Loucy (cell line): ENCODE measurements around the gene SORCS2.

Experiments used
- H2AFZ ChIP-seq: fragments of 200-600 bp; sonication (generic); 2 replicates; pipeline ENCODE4 v1.6.0; 2016; ENCODE audit warnings: antibody characterized with exemption, mild to moderate bottlenecking, low read length, moderate library complexity
- H3F3A ChIP-seq: fragments of 200-600 bp; 2 replicates; pipeline ENCODE4 v1.6.0; 2016; ENCODE audit warnings: antibody characterized with exemption, low read depth, mild to moderate bottlenecking
- H3K27me3 ChIP-seq: fragments of 200-600 bp; sonication (generic); 2 replicates; pipeline ENCODE4 v1.6.1; 2014; ENCODE audit warnings: low read length, mild to moderate bottlenecking; ENCODE audit not compliant: insufficient read depth, poor library complexity, severe bottlenecking
- H3K36me3 ChIP-seq: fragments of 200-600 bp; sonication (generic); 2 replicates; pipeline ENCODE4 v1.6.1; 2016; ENCODE audit warnings: low read length; ENCODE audit not compliant: insufficient read depth
- H3K4me1 ChIP-seq: fragments of 200-600 bp; sonication (generic); 2 replicates; pipeline ENCODE4 v1.5.1; 2014; ENCODE audit warnings: low read length, mild to moderate bottlenecking; ENCODE audit not compliant: insufficient read depth, poor library complexity, severe bottlenecking
- H3K4me2 ChIP-seq: fragments of 200-600 bp; sonication (generic); 2 replicates; pipeline ENCODE4 v1.6.0; 2014; ENCODE audit warnings: antibody characterized with exemption, low read length, low read depth, mild to moderate bottlenecking; ENCODE audit not compliant: poor library complexity, severe bottlenecking
- H3K4me3 ChIP-seq: fragments of 200-600 bp; sonication (generic); 2 replicates; pipeline ENCODE4 v1.5.1; 2014; ENCODE audit warnings: low read length, mild to moderate bottlenecking, mixed read lengths; ENCODE audit not compliant: poor library complexity, severe bottlenecking
- H3K79me2 ChIP-seq: fragments of 200-600 bp; sonication (generic); 2 replicates; pipeline ENCODE4 v1.6.1; 2014; ENCODE audit warnings: low read length; ENCODE audit not compliant: insufficient read depth
- H3K9ac ChIP-seq: fragments of 200-600 bp; sonication (generic); 2 replicates; pipeline ENCODE4 v1.6.0; 2014; ENCODE audit warnings: mild to moderate bottlenecking, low read depth, low read length, moderate library complexity; ENCODE audit not compliant: poor library complexity, severe bottlenecking
- H3K9me2 ChIP-seq: fragments of 200-600 bp; sonication (generic); replicated peaks from 2 replicates; pipeline ENCODE4 v1.6.1; 2016; ENCODE audit warnings: low read depth, low read length, mixed read lengths
- H3K9me3 ChIP-seq: fragments of 200-600 bp; sonication (generic); 2 replicates; pipeline ENCODE4 v1.6.1; 2014; ENCODE audit warnings: mild to moderate bottlenecking, antibody characterized with exemption, low read length, low read depth; ENCODE audit not compliant: insufficient read depth
- H4K20me1 ChIP-seq: fragments of 200-600 bp; sonication (generic); 2 replicates; pipeline ENCODE4 v1.6.0; 2014; ENCODE audit warnings: antibody characterized with exemption, low read length, mild to moderate bottlenecking; ENCODE audit not compliant: insufficient read depth, poor library complexity, severe bottlenecking
- EZH2phosphoT487 ChIP-seq: fragments of 200-600 bp; IDR thresholded peaks from 2 replicates; pipeline ENCODE4 v1.6.1; 2018; ENCODE audit warnings: antibody characterized with exemption, mild to moderate bottlenecking, moderate library complexity, borderline replicate concordance
- TF ChIP-seq, protein P1 (sequence below): fragments of 200-600 bp; sonication (generic); conservative IDR thresholded peaks from 2 replicates; pipeline ENCODE4 v1.5.1; 2014; ENCODE audit warnings: mild to moderate bottlenecking, antibody characterized with exemption, low read length

Gene SORCS2

DNA sequence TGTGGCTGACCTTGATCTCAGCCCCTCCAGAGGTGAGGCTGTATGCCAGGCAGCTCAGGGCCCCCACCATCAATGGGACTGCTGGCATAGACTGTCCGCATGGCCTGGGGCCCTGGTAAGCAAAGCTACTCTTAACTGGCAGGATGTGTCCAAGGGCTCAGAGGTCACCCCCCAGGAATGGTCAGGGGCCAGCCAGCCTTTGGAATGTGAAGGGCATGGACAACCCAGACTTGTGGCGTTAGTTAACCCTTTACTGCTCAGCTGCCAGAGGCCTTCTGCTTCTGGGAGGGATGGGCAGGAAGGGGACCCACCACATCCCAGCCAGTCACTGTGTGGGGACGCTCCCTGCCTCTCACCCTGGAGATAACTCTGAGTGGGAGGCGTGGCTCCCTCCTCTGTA, 322.5 kb downstream of the SORCS2 start:
- no peaks in the 10 kb centered on the region for H4K20me1 ChIP-seq

DNA sequence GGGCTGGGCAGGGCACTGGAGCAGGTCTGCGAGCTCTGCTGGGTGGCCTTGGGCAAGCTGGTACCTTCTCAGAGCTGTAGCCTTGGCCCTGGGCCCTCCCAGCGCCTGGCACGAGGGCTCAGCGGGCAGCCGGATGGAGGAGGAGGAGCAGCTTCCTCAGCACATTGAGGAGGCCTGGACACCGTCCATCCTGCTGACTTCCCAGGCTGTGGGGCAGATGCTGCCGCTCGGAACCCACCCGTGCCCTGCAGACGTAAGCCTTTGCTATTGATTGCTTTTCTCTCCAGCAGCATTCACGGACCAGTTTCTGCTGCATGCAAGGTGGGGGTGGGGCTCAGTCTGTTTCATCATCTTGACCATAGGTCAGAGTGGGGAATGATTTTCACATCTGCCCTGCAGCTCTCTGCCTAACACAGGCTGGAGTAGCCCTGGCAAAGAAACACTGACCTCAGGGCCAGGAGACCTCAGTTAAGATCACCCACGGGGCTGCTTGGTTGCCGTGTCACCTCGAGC, 323.1 kb downstream of the SORCS2 start:
- H3K27me3 ChIP-seq: no peaks in the 10 kb centered on the region
- no peak overlapping the region for H3K9ac ChIP-seq
- no peak overlapping the region for H3K4me3 ChIP-seq
- TF ChIP-seq EZH2phosphoT487: no peak
- H3F3A ChIP-seq: no peaks in the 10 kb centered on the region
- no peaks in the 10 kb centered on the region for H3K79me2 ChIP-seq
- H3K9me3 ChIP-seq: no peaks in the 10 kb centered on the region; the same call in 1 of the 2 replicates
- H2AFZ ChIP-seq: no peak overlapping the region
- no peak overlapping the region for H3K4me2 ChIP-seq
- no peaks in the 10 kb centered on the region for H3K9me2 ChIP-seq
- H3K36me3 ChIP-seq: no peaks in the 10 kb centered on the region
- H4K20me1 ChIP-seq: no peaks in the 10 kb centered on the region
- H3K4me1 ChIP-seq: no peaks in the 10 kb centered on the region

More for the DNA sequence above, 322.5 kb downstream of the SORCS2 start:
- H3K9ac ChIP-seq: no peak overlapping the region
- no peaks in the 10 kb centered on the region for H3K36me3 ChIP-seq
- no peak overlapping the region for H3K4me3 ChIP-seq
- peaks cover 2% of the 10 kb centered on the region; the same call in 1 of the 2 replicates for H3K9me3 ChIP-seq
- H3K4me1 ChIP-seq: no peaks in the 10 kb centered on the region
- TF ChIP-seq EZH2phosphoT487: no peak
- TF ChIP-seq, protein P1, sequence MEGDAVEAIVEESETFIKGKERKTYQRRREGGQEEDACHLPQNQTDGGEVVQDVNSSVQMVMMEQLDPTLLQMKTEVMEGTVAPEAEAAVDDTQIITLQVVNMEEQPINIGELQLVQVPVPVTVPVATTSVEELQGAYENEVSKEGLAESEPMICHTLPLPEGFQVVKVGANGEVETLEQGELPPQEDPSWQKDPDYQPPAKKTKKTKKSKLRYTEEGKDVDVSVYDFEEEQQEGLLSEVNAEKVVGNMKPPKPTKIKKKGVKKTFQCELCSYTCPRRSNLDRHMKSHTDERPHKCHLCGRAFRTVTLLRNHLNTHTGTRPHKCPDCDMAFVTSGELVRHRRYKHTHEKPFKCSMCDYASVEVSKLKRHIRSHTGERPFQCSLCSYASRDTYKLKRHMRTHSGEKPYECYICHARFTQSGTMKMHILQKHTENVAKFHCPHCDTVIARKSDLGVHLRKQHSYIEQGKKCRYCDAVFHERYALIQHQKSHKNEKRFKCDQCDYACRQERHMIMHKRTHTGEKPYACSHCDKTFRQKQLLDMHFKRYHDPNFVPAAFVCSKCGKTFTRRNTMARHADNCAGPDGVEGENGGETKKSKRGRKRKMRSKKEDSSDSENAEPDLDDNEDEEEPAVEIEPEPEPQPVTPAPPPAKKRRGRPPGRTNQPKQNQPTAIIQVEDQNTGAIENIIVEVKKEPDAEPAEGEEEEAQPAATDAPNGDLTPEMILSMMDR: no peak
- no peaks in the 10 kb centered on the region for H3K9me2 ChIP-seq
- H2AFZ ChIP-seq: no peak overlapping the region
- no peaks in the 10 kb centered on the region for H3K27me3 ChIP-seq
- no peaks in the 10 kb centered on the region for H3F3A ChIP-seq
- H3K79me2 ChIP-seq: no peaks in the 10 kb centered on the region
- no peak overlapping the region for H3K4me2 ChIP-seq

DNA sequence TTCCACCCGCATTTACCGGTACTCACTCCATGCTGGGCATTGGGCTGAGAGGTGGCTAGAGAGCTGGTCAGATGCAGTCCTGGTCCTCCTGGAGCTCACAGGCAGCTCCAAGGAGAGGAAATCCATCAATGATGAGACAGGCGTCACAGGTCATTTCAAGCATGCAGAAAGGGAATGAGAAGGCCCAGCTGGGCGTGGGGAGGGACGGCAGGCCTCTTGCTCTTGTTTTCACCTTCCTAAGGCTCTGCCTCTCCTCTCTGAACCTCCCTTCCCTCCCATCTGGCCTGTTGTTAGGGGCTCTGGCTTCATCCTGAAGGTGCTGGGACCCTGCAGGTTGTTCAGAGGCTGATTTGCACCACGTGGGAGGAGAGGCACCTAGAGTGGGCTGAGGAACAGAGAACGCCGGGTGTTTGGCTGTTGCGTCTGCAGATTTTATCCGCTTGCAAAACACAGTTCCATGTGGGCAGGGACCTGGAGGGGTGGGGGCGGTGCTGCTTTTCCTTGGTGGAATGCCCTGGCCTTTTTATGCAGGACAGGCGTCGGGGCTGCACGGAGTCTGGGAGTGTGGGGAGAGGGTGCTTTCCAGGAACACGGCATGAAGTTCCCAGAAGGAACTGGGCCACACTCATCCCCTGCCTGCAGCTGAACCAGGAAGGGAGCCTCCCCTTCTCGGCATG, 323.9 kb downstream of the SORCS2 start:
- Histone ChIP-seq H2AFZ (no peak overlapping the region), H3K27me3 (no peaks in the 10 kb centered on the region)

More for the DNA sequence above, 323.9 kb downstream of the SORCS2 start:
- H3K36me3 ChIP-seq: no peaks in the 10 kb centered on the region
- H3K9me3 ChIP-seq: no peaks in the 10 kb centered on the region; the same call in 1 of the 2 replicates
- no peaks in the 10 kb centered on the region for H4K20me1 ChIP-seq
- H3K4me2 ChIP-seq: no peak overlapping the region
- H3K9ac ChIP-seq: no peak overlapping the region
- no peaks in the 10 kb centered on the region for H3K9me2 ChIP-seq
- no peak overlapping the region for H3K4me3 ChIP-seq
- TF ChIP-seq EZH2phosphoT487: no peak
- TF ChIP-seq, protein P1: no peak
- H3F3A ChIP-seq: no peaks in the 10 kb centered on the region
- no peaks in the 10 kb centered on the region for H3K79me2 ChIP-seq
- no peaks in the 10 kb centered on the region for H3K4me1 ChIP-seq
